NCI-H2227 (cell line): ENCODE data around the gene EPAS1.

Experiments
- DNase-seq: peaks from one replicate; lab custom pipeline; 2025; ENCODE audit not compliant: unreplicated experiment; lab: John Stamatoyannopoulos, UW

The EPAS1 gene

GRCh38 chr2:46319711-46320110 is 22.5 kb downstream of the EPAS1 start:
- DNase-seq = no peak

GRCh38 chr2:46320141-46320567 is 22.9 kb downstream of the EPAS1 start:
- DNase-seq = no peak

- no peak for DNase-seq
These were observed 26.5 kb downstream of the EPAS1 start for GRCh38 chr2:46323730-46324129.

GRCh38 chr2:46325182-46325928 is 28.1 kb downstream of the EPAS1 start:
- DNase-seq = no peak

GRCh38 chr2:46326231-46326980 is 29.2 kb downstream of the EPAS1 start:
- DNase-seq = no peak

GRCh38 chr2:46327627-46328026 is 30.4 kb downstream of the EPAS1 start:
- no peak for DNase-seq

- no peak for DNase-seq
These were observed 31.1 kb downstream of the EPAS1 start for GRCh38 chr2:46328291-46328690.

GRCh38 chr2:46328829-46329228 is 31.6 kb downstream of the EPAS1 start:
- DNase-seq = no peak

GRCh38 chr2:46329340-46329739 is 32.1 kb downstream of the EPAS1 start:
- DNase-seq = no peak

- DNase-seq = no peak
These were observed 32.9 kb downstream of the EPAS1 start for GRCh38 chr2:46329803-46330775.

- DNase-seq = no peak
These were observed 34.0 kb downstream of the EPAS1 start for GRCh38 chr2:46331109-46331766.

GRCh38 chr2:46332686-46333281 is 35.6 kb downstream of the EPAS1 start:
- no peak for DNase-seq

- no peak for DNase-seq
These were observed 36.7 kb downstream of the EPAS1 start for GRCh38 chr2:46333912-46334311.

- DNase-seq = no peak
These were observed 37.4 kb downstream of the EPAS1 start for GRCh38 chr2:46334389-46335271.

- peak; percentile 58 for DNase-seq
These were observed 38.4 kb downstream of the EPAS1 start for GRCh38 chr2:46335391-46336282.

GRCh38 chr2:46336283-46336959 is 39.2 kb downstream of the EPAS1 start:
- DNase-seq = no peak

- DNase-seq = no peak
These were observed 40.2 kb downstream of the EPAS1 start for GRCh38 chr2:46337208-46337994.
